HepG2 (cell line): ENCODE data around the gene CCDC142. TPM values are rescaled to one million over a fixed set of nuclear protein-coding genes. Genes with fewer than 3 reads are reported as not detected.

Experiments used
- CENPX ChIP-seq: sonication (generic); formaldehyde crosslinking; IDR thresholded peaks from 2 replicates; pipeline ENCODE4 v1.9.0; 2021; ENCODE audit warnings: mild to moderate bottlenecking, missing genetic modification reagents, moderate library complexity
- EP300 ChIP-seq, 3 experiments: sonication (generic) in 1 of 3; formaldehyde crosslinking in 1 of 3; IDR thresholded peaks; 2 replicates each; pipeline versions ENCODE4 v1.5.1 to v1.6.1; 2011 to 2020; ENCODE audit warnings: low read depth in 2 of 3, low read length in 2 of 3, borderline replicate concordance in 1 of 3, improper control_type of control experiment in 1 of 3, mild to moderate bottlenecking in 1 of 3, missing genetic modification reagents in 1 of 3, moderate library complexity in 1 of 3
- GATAD2A ChIP-seq: IDR thresholded peaks from 2 replicates; pipeline ENCODE4 v1.6.1; 2016
- POLR2G ChIP-seq: fragments of 200-400 bp; formaldehyde crosslinking; IDR thresholded peaks from 2 replicates; pipeline ENCODE4 v1.6.1; 2018; ENCODE audit warnings: mild to moderate bottlenecking, low read depth, low read length, moderate library complexity
- SKI ChIP-seq: fragments of 450-650 bp; IDR thresholded peaks from one replicate; pipeline ENCODE4 v1.6.1; 2018; ENCODE audit warnings: mild to moderate bottlenecking; ENCODE audit not compliant: partially characterized antibody
- TOE1 ChIP-seq: sonication (generic); formaldehyde crosslinking; IDR thresholded peaks from 2 replicates; pipeline ENCODE4 v1.4.0; 2020; ENCODE audit warnings: mild to moderate bottlenecking, missing genetic modification reagents
- ZBED4 ChIP-seq: sonication (generic); formaldehyde crosslinking; IDR thresholded peaks from 2 replicates; pipeline ENCODE4 v1.4.0; 2020; ENCODE audit warnings: missing genetic modification reagents, borderline replicate concordance
- ZBTB39 ChIP-seq: sonication (generic); formaldehyde crosslinking; IDR thresholded peaks from 2 replicates; pipeline ENCODE4 v1.5.0; 2020; ENCODE audit warnings: missing genetic modification reagents
- ZEB1 ChIP-seq: IDR thresholded peaks from 2 replicates; pipeline ENCODE4 v1.6.1; 2012; ENCODE audit warnings: mild to moderate bottlenecking, low read depth, inconsistent platforms; ENCODE audit not compliant: insufficient replicate concordance
- ZNF142 ChIP-seq: sonication (generic); formaldehyde crosslinking; IDR thresholded peaks from 2 replicates; pipeline ENCODE4 v1.4.0; 2020; ENCODE audit warnings: missing genetic modification reagents
- ZNF224 ChIP-seq: sonication (generic); formaldehyde crosslinking; IDR thresholded peaks from 2 replicates; pipeline ENCODE4 v1.5.0; 2020; ENCODE audit warnings: mild to moderate bottlenecking, missing genetic modification reagents
- ZNF263 ChIP-seq: sonication (generic); formaldehyde crosslinking; IDR thresholded peaks from 2 replicates; pipeline ENCODE4 v1.4.0; 2020; ENCODE audit warnings: missing genetic modification reagents
- ZNF33A ChIP-seq: sonication (generic); formaldehyde crosslinking; IDR thresholded peaks from 2 replicates; pipeline ENCODE4 v1.5.1; 2020; ENCODE audit warnings: missing genetic modification reagents, mild to moderate bottlenecking, moderate library complexity, borderline replicate concordance
- ZNF468 ChIP-seq: sonication (generic); formaldehyde crosslinking; IDR thresholded peaks from 2 replicates; pipeline ENCODE4 v1.8.0; 2022; ENCODE audit warnings: mild to moderate bottlenecking, moderate library complexity, missing genetic modification reagents
- ZNF605 ChIP-seq: sonication (generic); formaldehyde crosslinking; IDR thresholded peaks from 2 replicates; pipeline ENCODE4 v1.8.0; 2022; ENCODE audit warnings: mild to moderate bottlenecking, missing genetic modification reagents
- ZNF839 ChIP-seq: sonication (generic); formaldehyde crosslinking; IDR thresholded peaks from 2 replicates; pipeline ENCODE4 v1.4.0; 2020; ENCODE audit warnings: missing genetic modification reagents, mild to moderate bottlenecking, borderline replicate concordance
- polyA plus RNA-seq, 8 experiments: library from polyadenylated mRNA; depleted of rRNA in 3 of 8; stranded (reverse) in 7 of 8; unstranded in 1 of 8; fragments of >200 nt; fragmentation: Illumina TruSeq in 4 of 8; extraction: Trizol in 4 of 8; gene quantifications; 2 replicates each; pipeline versions ENCODE4 v1.2.1 to v1.2.3, GENCODE V29; 2011 to 2016; ENCODE audit warnings: low read depth in 4 of 8, missing spikeins in 1 of 8, mixed read lengths in 1 of 8; ENCODE audit not compliant: insufficient read depth in 1 of 8
- total RNA-seq, 5 experiments: library from RNA; depleted of rRNA; stranded (reverse); fragments of >200 nt; fragmentation: Illumina TruSeq; extraction: Trizol; gene quantifications; 2 replicates each; pipeline ENCODE4 v1.2.3, GENCODE V29; 2016; ENCODE audit warnings: low read depth in 1 of 5

CCDC142 gene
- total and polyA plus RNA-seq, 2 of the 13 experiments (the other 11 are each of a cell fraction or from before 2014, with no cell fraction given): 14.7 to 30.4 TPM

GRCh38 chr2:74458132-74458937 is 24.5 kb downstream of the CCDC142 start, which contains the start of gene WBP1 (continued):
- TF ChIP-seq ZNF142: no peak
- no peak for TF ChIP-seq ZNF33A (CRISPR knock-in tag)
- no peak; the same call in 1 of the 2 replicates for TF ChIP-seq ZNF224 (CRISPR knock-in tag)
- peak; percentile 55 for TF ChIP-seq SKI
- TF ChIP-seq POLR2G: peak; percentile 76
- no peak for TF ChIP-seq ZNF468 (CRISPR knock-in tag)
- no peak for TF ChIP-seq CENPX (CRISPR knock-in tag)
- no peak for TF ChIP-seq ZBED4 (CRISPR knock-in tag)
- TF ChIP-seq TOE1 (CRISPR knock-in tag): no peak
- no peak; the same call in 1 of the 2 replicates for TF ChIP-seq ZNF605 (CRISPR knock-in tag)
- 0 out of 2 replicates have a peak, but pooled peaks have one; percentile 2 for TF ChIP-seq GATAD2A (CRISPR knock-in tag)
- no peak; a peak in 1 of 4 replicates for TF ChIP-seq EP300 (IDR thresholded peaks at IDR 0.05; ENCODE audit: low read depth in 2 of 2, low read length in 2 of 2)
- TF ChIP-seq EP300 (CRISPR knock-in tag; IDR thresholded peaks at IDR 0.05; ENCODE audit: borderline replicate concordance): no peak
- no peak for TF ChIP-seq ZNF839 (CRISPR knock-in tag)
- no peak for TF ChIP-seq ZNF263 (CRISPR knock-in tag)
- no peak for TF ChIP-seq ZBTB39 (CRISPR knock-in tag)
- no peak for TF ChIP-seq ZEB1
